Duodenal mucosa (tissue), 2 donors: Measurements from ENCODE around the gene PNO1.
"Not testable (repeated sequence)": the region's sequence is repeated elsewhere in the genome, so short reads cannot be mapped to it uniquely, and the experiment has no call there.

Source experiments
- H3K27ac ChIP-seq: one replicate; pipeline ENCODE4 v1.7.0; 2013; ENCODE audit warnings: low read depth, low read length
- H3K27me3 ChIP-seq, 2 donors: one replicate each; pipeline ENCODE4 v1.7.0; 2013; ENCODE audit warnings: low read length in 2 of 2, control low read depth in 1 of 2; ENCODE audit not compliant: insufficient read depth in 2 of 2, control insufficient read depth in 1 of 2
- H3K36me3 ChIP-seq, 2 donors: one replicate each; pipeline ENCODE4 v1.7.0; 2013; ENCODE audit warnings: low read length in 2 of 2, control low read depth in 1 of 2; ENCODE audit not compliant: insufficient read depth in 2 of 2, control insufficient read depth in 1 of 2
- H3K4me1 ChIP-seq, 2 donors: one replicate each; pipeline ENCODE4 v1.7.0; 2013; ENCODE audit warnings: low read length in 2 of 2, control low read depth in 1 of 2; ENCODE audit not compliant: insufficient read depth in 2 of 2, control insufficient read depth in 1 of 2
- H3K4me3 ChIP-seq, 2 donors: one replicate each; pipeline ENCODE4 v1.7.0; 2013; ENCODE audit warnings: low read length in 2 of 2, low read depth in 1 of 2
- H3K9ac ChIP-seq, 2 donors: one replicate each; pipeline ENCODE4 v1.7.0; 2013; ENCODE audit warnings: low read length in 2 of 2, low read depth in 1 of 2
- H3K9me3 ChIP-seq, 2 donors: one replicate each; pipeline ENCODE4 v1.7.0; 2013; ENCODE audit warnings: low read length in 2 of 2, control low read depth in 1 of 2; ENCODE audit not compliant: control insufficient read depth in 1 of 2

The PNO1 gene

DNA sequence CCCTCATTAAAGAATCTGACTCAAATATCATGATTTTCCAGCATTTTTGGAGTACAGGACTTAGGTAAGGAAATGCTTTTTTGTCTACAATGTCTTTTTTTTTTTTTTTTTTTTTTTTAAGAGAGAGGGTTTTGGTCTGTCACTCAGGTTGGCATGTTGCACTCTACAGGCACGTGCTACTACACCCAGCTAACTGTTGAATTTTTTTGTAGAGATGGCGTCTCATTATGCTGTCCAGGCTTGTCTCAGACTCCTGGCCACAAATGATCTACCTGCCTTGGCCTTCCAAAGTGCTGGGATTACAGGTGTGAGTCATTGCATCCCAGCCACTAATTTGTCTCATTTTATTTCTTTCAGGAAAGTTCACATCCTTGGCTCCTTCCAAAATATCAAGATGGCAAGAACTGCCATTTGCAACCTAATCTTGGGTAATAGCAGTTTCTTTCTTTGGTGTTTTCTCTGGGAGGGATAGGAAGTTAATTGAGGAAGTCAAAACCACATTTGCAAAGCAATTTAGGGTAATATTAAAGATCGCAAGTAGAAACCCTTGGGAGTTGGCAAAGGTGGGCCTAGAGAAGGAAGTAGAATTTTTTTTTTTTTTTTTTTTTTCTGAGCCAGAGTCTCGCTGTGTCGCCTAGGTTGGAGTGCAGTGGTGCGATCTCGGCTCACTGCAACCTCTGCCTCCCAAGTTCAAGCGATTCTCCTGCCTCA lies 15.5 kb downstream of the PNO1 start:
- no peaks in the 10 kb centered on the region for H3K27me3 ChIP-seq
- no peak overlapping the region for H3K9ac ChIP-seq
- peaks cover 7 to 32% of the 10 kb centered on the region in 2 donors for H3K36me3 ChIP-seq
- no peak overlapping the region for H3K27ac ChIP-seq
- H3K4me1 ChIP-seq = no peaks in the 10 kb centered on the region
- H3K4me3 ChIP-seq = no peak overlapping the region
- no peaks in the 10 kb centered on the region for H3K9me3 ChIP-seq

DNA sequence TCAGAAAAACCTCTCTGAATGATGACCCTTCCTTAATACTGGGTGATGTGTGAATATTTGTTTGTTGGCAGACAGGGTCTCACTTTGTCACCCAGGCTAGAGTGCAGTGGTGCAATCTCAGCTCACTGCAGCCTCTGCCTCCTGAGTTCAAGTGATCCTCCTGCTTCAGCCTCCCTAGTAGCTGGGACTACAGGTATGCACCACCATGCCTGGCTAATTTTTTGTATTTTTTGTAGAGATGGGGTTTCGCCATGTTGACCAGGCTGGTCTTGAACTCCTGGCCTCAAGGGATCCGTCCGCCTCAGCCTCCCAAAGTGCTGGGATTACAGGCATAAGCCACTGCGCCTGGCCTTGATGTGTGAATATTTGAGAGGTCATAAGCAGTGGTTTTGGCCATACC lies 17.5 kb downstream of the PNO1 start:
- H3K4me3 ChIP-seq, H3K9me3 ChIP-seq, H3K27ac ChIP-seq, H3K27me3 ChIP-seq, H3K4me1 ChIP-seq, H3K9ac ChIP-seq: not testable (repeated sequence)
- H3K36me3 ChIP-seq = peaks cover 12 to 37% of the 10 kb centered on the region in 2 donors

DNA sequence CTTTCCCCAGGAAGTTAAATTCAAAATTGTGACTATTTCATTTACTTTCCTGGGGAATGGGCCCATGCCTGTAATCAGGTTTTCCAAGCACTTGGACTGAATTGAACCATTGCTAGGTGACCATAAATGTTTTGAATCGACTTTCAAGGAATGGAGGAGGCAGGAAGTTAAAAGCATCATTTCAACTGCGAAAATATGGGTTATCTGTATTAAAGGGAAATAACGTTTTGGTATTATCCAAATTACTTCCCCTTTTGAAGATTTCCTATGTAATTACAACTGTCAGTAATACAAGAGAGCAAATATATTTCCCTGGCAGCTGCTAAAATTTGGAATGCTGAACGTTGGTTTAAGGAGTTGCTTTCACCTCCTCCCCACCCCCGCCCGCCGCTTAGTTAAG lies 19.0 kb downstream of the PNO1 start:
- H3K9ac ChIP-seq = no peak overlapping the region
- H3K9me3 ChIP-seq = no peaks in the 10 kb centered on the region
- H3K36me3 ChIP-seq = peaks cover 15 to 35% of the 10 kb centered on the region in 2 donors
- H3K27me3 ChIP-seq = no peaks in the 10 kb centered on the region
- H3K4me3 ChIP-seq = no peak overlapping the region
- H3K4me1 ChIP-seq = no peaks in the 10 kb centered on the region
- no peak overlapping the region for H3K27ac ChIP-seq

DNA sequence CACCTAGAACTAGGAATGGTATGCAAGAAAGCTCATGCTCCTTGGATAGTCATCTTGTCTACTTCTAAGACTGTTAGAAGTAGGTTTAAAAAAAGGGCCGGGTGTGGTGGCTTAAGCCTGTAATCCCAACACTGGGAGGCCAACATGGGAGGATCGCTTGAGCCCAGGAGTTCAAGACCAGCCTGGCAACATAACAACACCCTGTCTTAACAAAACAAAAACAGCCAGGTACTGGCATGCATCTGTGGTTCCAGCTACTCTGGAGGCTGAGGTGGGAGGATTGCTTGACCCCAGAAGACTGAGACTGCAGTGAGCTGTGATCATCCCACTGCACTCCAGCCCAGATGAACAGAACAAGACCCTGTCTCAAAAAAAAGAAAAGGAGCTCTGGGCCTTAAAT lies 19.9 kb downstream of the PNO1 start:
- no peaks in the 10 kb centered on the region for H3K27me3 ChIP-seq
- peaks cover 15 to 35% of the 10 kb centered on the region in 2 donors for H3K36me3 ChIP-seq
- H3K4me3 ChIP-seq = no peak overlapping the region
- no peak overlapping the region for H3K27ac ChIP-seq
- H3K9ac ChIP-seq = no peak overlapping the region
- H3K4me1 ChIP-seq = no peaks in the 10 kb centered on the region
- no peaks in the 10 kb centered on the region for H3K9me3 ChIP-seq

DNA sequence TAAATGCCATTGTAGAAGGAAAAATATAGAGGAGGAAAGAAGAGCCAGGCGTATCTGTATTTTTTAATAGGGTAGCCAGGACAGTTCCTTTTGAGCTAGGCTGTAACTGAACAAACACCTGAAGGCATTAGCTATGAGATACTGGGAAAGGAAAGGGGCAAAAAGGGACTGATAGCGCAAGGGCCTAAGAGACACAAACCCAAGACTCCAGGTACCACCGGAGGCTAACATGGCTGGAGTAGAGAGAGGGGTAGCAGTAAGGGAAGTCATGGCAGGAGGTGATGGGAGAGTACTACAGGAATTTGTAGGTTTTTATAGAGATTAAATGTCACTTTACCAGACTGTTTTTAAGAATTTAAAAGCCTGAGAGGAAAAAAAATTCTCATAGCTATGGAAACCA lies 20.7 kb downstream of the PNO1 start:
- no peaks in the 10 kb centered on the region for H3K27me3 ChIP-seq

DNA sequence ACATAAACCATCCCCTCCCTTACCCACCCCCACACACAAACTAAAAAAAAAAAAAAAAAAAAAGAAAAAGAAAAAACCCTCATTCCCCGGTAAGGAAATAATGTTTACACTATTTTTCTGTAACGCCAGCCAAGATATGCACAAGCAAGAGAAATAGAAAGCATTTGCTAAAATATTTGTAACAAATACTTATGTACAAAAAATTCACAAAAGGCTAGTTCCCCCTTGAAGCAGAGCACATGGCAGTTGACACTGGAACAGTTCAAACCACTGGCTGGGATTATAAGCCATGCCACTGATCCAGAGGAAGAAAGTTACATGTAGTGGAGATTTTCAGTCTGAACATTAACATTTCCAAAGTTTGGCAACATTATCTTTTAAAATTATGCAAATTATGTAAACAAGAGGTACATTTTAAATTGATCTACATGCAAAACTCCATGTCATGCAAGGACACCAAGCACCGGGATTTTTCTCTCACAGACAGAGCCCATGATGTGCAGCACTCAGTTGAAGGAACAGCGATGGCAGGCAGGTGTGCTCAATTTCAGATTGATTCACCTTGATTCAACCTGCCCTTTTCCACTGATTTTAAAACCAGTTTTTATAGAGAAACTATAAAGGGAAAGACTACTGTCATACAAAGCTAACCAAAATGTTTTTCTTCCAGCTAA lies 21.4 kb downstream of the PNO1 start:
- Histone ChIP-seq H3K4me1 (no peaks in the 10 kb centered on the region), H3K36me3 (peaks cover 20 to 42% of the 10 kb centered on the region in 2 donors), H3K4me3 (no peak overlapping the region), H3K27ac (no peak overlapping the region), H3K9me3 (no peaks in the 10 kb centered on the region), H3K9ac (no peak overlapping the region), H3K27me3 (no peaks in the 10 kb centered on the region)

More for the DNA sequence above, 20.7 kb downstream of the PNO1 start:
- Histone ChIP-seq H3K9me3 (no peaks in the 10 kb centered on the region), H3K27ac (no peak overlapping the region), H3K4me1 (no peaks in the 10 kb centered on the region), H3K9ac (no peak overlapping the region), H3K36me3 (peaks cover 20 to 39% of the 10 kb centered on the region in 2 donors), H3K4me3 (no peak overlapping the region)

DNA sequence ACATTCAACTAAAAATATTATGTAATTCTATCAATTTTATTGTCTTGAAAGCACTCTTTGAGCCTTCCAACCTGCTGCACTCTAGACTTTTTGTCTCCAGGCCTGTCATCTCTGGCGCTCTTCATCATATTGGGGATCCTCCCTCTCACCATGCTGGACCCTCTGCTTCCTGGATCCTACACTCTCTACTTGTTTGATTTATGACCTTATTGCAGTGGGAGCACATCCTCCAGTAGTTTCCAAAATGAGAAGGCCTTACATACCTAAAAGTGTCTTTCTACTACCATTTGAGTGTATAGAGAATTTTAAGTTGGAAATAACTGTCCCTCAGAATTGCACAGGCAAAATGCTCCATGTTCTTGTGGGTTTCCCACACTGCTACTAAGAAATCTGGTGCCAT lies 25.2 kb downstream of the PNO1 start:
- Histone ChIP-seq H3K27me3 (no peaks in the 10 kb centered on the region), H3K4me3 (no peak overlapping the region), H3K9me3 (no peaks in the 10 kb centered on the region), H3K27ac (no peak overlapping the region), H3K36me3 (peaks cover 13 to 29% of the 10 kb centered on the region in 2 donors), H3K9ac (no peak overlapping the region), H3K4me1 (no peaks in the 10 kb centered on the region)

DNA sequence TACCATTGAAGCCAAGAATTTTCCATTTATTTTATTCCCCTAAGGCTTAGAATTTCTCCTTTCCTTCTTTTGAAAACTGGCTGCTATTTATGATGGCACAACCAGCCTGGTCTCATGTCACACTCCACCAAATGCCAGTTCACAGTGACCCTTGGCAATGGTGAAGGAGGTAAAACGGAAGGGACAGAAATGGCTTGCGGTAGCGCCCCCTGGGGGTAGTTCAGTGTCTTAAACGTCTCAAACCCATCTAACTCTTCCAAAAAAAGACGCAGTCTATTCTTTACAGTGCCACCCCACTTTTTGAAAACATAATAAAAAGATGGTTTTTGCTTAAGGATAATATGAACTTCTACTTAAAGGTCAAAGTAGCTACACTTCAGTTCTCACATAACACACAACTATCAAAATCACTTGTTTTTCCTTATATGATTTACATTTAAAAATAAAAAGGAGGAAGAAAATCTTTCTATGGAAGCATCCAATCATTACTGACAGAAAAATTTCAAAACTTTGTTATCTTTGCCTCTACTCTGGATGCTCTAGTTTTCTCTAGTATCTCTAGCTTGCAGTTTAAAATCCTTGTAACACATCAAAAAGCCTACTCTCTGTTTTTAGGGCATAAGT lies 28.0 kb downstream of the PNO1 start:
- H3K27ac ChIP-seq = no peak overlapping the region
- H3K9me3 ChIP-seq = no peaks in the 10 kb centered on the region
- peaks cover 7 to 19% of the 10 kb centered on the region in 2 donors for H3K36me3 ChIP-seq
- H3K4me3 ChIP-seq = no peak overlapping the region
- no peaks in the 10 kb centered on the region for H3K27me3 ChIP-seq
- peaks cover 0 to under 1% of the 10 kb centered on the region in 2 donors for H3K4me1 ChIP-seq
- H3K9ac ChIP-seq = no peak overlapping the region

DNA sequence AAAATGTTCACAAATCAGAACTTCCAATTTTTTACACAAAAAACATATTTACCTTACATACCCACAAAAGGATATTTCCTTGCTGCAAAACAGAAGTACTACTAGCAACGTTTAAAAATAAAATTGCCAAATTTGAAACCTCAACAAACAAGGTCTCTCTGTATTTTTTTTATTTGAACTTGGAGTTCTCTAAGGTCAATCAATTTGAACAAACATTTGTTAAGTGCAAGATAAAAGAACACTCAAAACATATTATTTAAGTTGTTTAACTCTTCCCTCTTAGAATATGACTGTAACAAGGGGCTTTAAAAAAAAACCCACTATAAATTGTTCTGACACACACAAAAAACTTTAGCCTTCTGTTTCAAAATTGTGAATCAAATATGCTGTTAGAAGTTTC lies 29.6 kb downstream of the PNO1 start:
- Histone ChIP-seq H3K9me3 (no peaks in the 10 kb centered on the region), H3K9ac (no peak overlapping the region), H3K4me1 (peaks cover 10 to 16% of the 10 kb centered on the region in 2 donors), H3K36me3 (peaks cover 5 to 15% of the 10 kb centered on the region in 2 donors), H3K27me3 (no peaks in the 10 kb centered on the region), H3K4me3 (no peak overlapping the region), H3K27ac (no peak overlapping the region)

DNA sequence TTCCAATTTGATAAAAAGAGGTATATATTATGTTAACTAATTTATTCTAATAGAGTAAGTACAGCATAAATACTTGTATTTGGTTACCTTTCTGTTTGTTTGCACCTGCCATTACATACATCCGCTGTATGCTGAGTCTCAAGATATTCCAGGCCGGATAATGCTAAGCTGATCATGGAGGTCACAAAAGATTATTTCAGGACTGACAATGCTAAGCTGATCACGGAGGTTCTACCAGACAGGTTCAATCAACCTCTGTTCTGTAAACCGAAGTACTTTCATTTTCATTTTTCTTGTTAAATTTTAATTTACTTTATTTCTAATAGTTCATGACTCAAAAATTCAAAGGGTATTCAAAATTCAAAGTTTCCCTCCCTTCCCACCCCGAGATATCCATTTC lies 31.1 kb downstream of the PNO1 start:
- Histone ChIP-seq H3K27ac (no peak overlapping the region), H3K9me3 (no peaks in the 10 kb centered on the region), H3K27me3 (no peaks in the 10 kb centered on the region), H3K36me3 (peaks cover 0 to 3% of the 10 kb centered on the region in 2 donors), H3K4me3 (no peak overlapping the region), H3K9ac (no peak overlapping the region), H3K4me1 (peaks cover 15 to 22% of the 10 kb centered on the region in 2 donors)
